GM12878 (cell line): Measurements from ENCODE around the gene NTM. TPM values are rescaled to one million over a fixed set of nuclear protein-coding genes. Genes with fewer than 3 reads are reported as not detected.
A peak's percentile ranks its signal among the peaks of the same experiment; 100 is the strongest.

Experiments used
- ATAC-seq: fragments of 200-7000 bp; cut with Tn5 transposase; 3 replicates; pipeline ENCODE4 v1.9.1; 2020; ENCODE audit warnings: mild to moderate bottlenecking, moderate library complexity
- BruUV-seq: library from RNA; stranded (reverse); fragments of 400-500 nt; replicated peaks from 2 replicates; lab custom pipeline; 2021; lab: Mats Ljungman, UMichigan
- CTCF ChIA-PET: fragments of 300-600 bp; sonication (Branson Sonifier 250); formaldehyde crosslinking; extraction: SDS; loops from one replicate; lab custom pipeline; 2021; ENCODE audit warnings: inconsistent platforms; lab: Yijun Ruan, JAX
- POLR2A ChIA-PET: fragments of 350-600 bp; formaldehyde crosslinking; extraction: SDS; loops from one replicate; lab custom pipeline; 2021; ENCODE audit warnings: inconsistent platforms; lab: Charles Lee
- RAD21 ChIA-PET: fragments of 300-600 bp; sonication (Branson Sonifier 250); formaldehyde crosslinking; loops from one replicate; lab custom pipeline; 2023; ENCODE audit warnings: antibody characterized with exemption; ENCODE audit not compliant: unreplicated experiment; lab: Charles Lee
- SMC1A ChIA-PET: fragments of 300-600 bp; sonication (Branson Sonifier 250); formaldehyde crosslinking; loops from one replicate; lab custom pipeline; 2023; ENCODE audit not compliant: unreplicated experiment, uncharacterized antibody; lab: Charles Lee
- DNase-seq: peaks from one replicate; pipeline ENCODE4 v3.0.0-alpha.2; 2011; ENCODE audit warnings: low read depth, low spot score
- FAIRE-seq: peaks from 3 replicates; lab custom pipeline; 2011; peaks lifted over from hg19 to GRCh38; lab: Jason Lieb, UNC
- H2AFZ ChIP-seq: 2 replicates; pipeline ENCODE4 v1.6.0; 2011; ENCODE audit warnings: low read depth, low read length, control low read depth; ENCODE audit not compliant: control insufficient read depth
- H3K27ac ChIP-seq: 2 replicates; pipeline ENCODE4 v1.5.1; 2011; ENCODE audit warnings: control low read depth; ENCODE audit not compliant: control insufficient read depth, insufficient read depth
- H3K27me3 ChIP-seq, 2 experiments: replicated peaks in 1 of 2; 2 replicates each; pipeline versions ENCODE4 v1.6.0 to v1.6.1; 2011; ENCODE audit warnings: low read length in 1 of 2; ENCODE audit not compliant: control insufficient read depth in 2 of 2, insufficient read depth in 2 of 2
- H3K36me3 ChIP-seq, 2 experiments: 2 replicates each; pipeline ENCODE4 v1.5.1; 2011; ENCODE audit warnings: low read length in 1 of 2; ENCODE audit not compliant: control insufficient read depth in 2 of 2, insufficient read depth in 2 of 2
- H3K4me1 ChIP-seq: 2 replicates; pipeline ENCODE4 v1.6.1; 2011; ENCODE audit warnings: mild to moderate bottlenecking, low read length, moderate library complexity, mixed read lengths; ENCODE audit not compliant: control insufficient read depth, insufficient read depth
- H3K4me2 ChIP-seq: 2 replicates; pipeline ENCODE4 v1.6.0; 2011; ENCODE audit warnings: control low read depth; ENCODE audit not compliant: control insufficient read depth, insufficient read depth
- H3K4me3 ChIP-seq: fragments of 200-600 bp; sonication (generic); 2 replicates; pipeline ENCODE4 v1.5.1; 2016
- H3K79me2 ChIP-seq: 2 replicates; pipeline ENCODE4 v1.6.0; 2011; ENCODE audit warnings: low read length; ENCODE audit not compliant: control insufficient read depth, insufficient read depth
- H3K9ac ChIP-seq: 2 replicates; pipeline ENCODE4 v1.8.0; 2011; ENCODE audit warnings: low read length, control low read depth, mixed read lengths; ENCODE audit not compliant: control insufficient read depth, insufficient read depth
- H3K9me3 ChIP-seq: replicated peaks from 3 replicates; pipeline ENCODE4 v1.5.1; 2011; ENCODE audit warnings: mild to moderate bottlenecking, low read length; ENCODE audit not compliant: control insufficient read depth, insufficient read depth
- H4K20me1 ChIP-seq: 2 replicates; pipeline ENCODE4 v1.6.0; 2011; ENCODE audit not compliant: control insufficient read depth, insufficient read depth
- DPF2 ChIP-seq: fragments of 450-650 bp; IDR thresholded peaks from 2 replicates; pipeline ENCODE4 v1.6.1; 2017; ENCODE audit warnings: mild to moderate bottlenecking
- HDAC6 ChIP-seq: fragments of 200-600 bp; sonication (generic); IDR thresholded peaks from one replicate; pipeline ENCODE4 v1.8.0; 2017; ENCODE audit warnings: antibody characterized with exemption; ENCODE audit not compliant: unreplicated experiment
- IRF4 ChIP-seq: IDR thresholded peaks from 2 replicates; pipeline ENCODE4 v1.6.1; 2011; ENCODE audit warnings: low read depth, low read length
- MAX ChIP-seq: IDR thresholded peaks from 2 replicates; pipeline ENCODE4 v1.6.1; 2012; ENCODE audit warnings: low read depth, low read length, improper control_type of control experiment
- RELB ChIP-seq: fragments of 450-650 bp; IDR thresholded peaks from 2 replicates; pipeline ENCODE4 v1.6.1; 2017; ENCODE audit warnings: low read depth, mild to moderate bottlenecking, moderate library complexity
- SPI1 ChIP-seq: IDR thresholded peaks from 2 replicates; pipeline ENCODE4 v1.6.1; 2011; ENCODE audit warnings: low read depth, mild to moderate bottlenecking, low read length, moderate library complexity, borderline replicate concordance; ENCODE audit not compliant: insufficient read depth
- SUZ12 ChIP-seq: fragments of 200-600 bp; sonication (generic); IDR thresholded peaks from one replicate; pipeline ENCODE4 v1.6.1; 2018; ENCODE audit warnings: antibody characterized with exemption, mild to moderate bottlenecking; ENCODE audit not compliant: unreplicated experiment
- TCF3 ChIP-seq: IDR thresholded peaks from 2 replicates; pipeline ENCODE4 v1.6.1; 2012; ENCODE audit warnings: low read depth, mild to moderate bottlenecking, low read length, borderline replicate concordance; ENCODE audit not compliant: insufficient read depth
- ZBTB4 ChIP-seq: fragments of 450-650 bp; formaldehyde crosslinking; IDR thresholded peaks from 2 replicates; pipeline ENCODE4 v1.4.0; 2022; ENCODE audit warnings: mild to moderate bottlenecking, moderate library complexity
- WGBS: methylation state at CpG from one replicate; pipeline ENCODE4 v1.1.6; 2016; ENCODE audit warnings: low lambda C conversion rate; ENCODE audit not compliant: insufficient replicate concordance, insufficient coverage; ENCODE audit errors: missing lambda C conversion rate; 5-methylcytosine and 5-hydroxymethylcytosine counted together
- in situ Hi-C: fragments of 300-500 bp; cut with MboI; formaldehyde crosslinking; loops from 9 replicates; pipeline ENCODE4 v1.14.3; 2018; ENCODE audit warnings: mixed read lengths
- intact Hi-C: fragments of 100-400 bp; cut with micrococcal nuclease; formaldehyde crosslinking; loops from one replicate; pipeline ENCODE4 v1.14.2; 2022; ENCODE audit not compliant: unreplicated experiment
- polyA plus RNA-seq, 11 experiments: library from polyadenylated mRNA; depleted of rRNA in 4 of 11; unstranded in 6 of 11; stranded (reverse) in 5 of 11; fragments of >200 nt; fragmentation: Nextera tagmentation in 4 of 11; fragmentation: Illumina TruSeq in 1 of 11; extraction: Ambion mirVana in 4 of 11; extraction: Trizol in 1 of 11; gene quantifications; 1 replicate in 1 of 11; 2 replicates in 10 of 11; pipeline versions ENCODE4 v1.2.1 to v1.2.3, GENCODE V29; 2011 to 2016; ENCODE audit warnings: inconsistent platforms in 2 of 11, missing spikeins in 2 of 11, low read depth in 1 of 11
- total RNA-seq, 4 experiments: library from RNA; depleted of rRNA in 3 of 4; stranded (reverse); fragments of >200 nt in 3 of 4; fragmentation: Illumina TruSeq in 1 of 4; extraction: Trizol in 1 of 4; gene quantifications; 2 replicates each; pipeline versions ENCODE4 v1.2.1 to v1.2.3, GENCODE V29; 2013 to 2021

Gene NTM
- total and polyA plus RNA-seq, 10 of the 15 experiments (the other 5 are each of a cell fraction or from before 2014, with no cell fraction given): not detected

- no peak overlapping the region for H2AFZ ChIP-seq
- WGBS: 0% methylated on average over 1 of the region's 1 CpG
- ChIA-PET SMC1A (interaction anchor here (0.5 to 0.8 kb wide), 2 partner anchors 10 to 1153 kb away, joined by 3 to 4 read pairs; no protein-coding TSS in a partner anchor), POLR2A (no interaction called here), CTCF (no interaction called here), RAD21 (no interaction called here)
- FAIRE-seq: no peak
- no peak overlapping the region for H3K4me2 ChIP-seq
- TF ChIP-seq SPI1: peak; percentile 95
- 0 out of 2 replicates have a peak, but pooled peaks have one; percentile 37 for TF ChIP-seq IRF4
- TF ChIP-seq DPF2: peak; percentile 60
- TF ChIP-seq MAX: no peak
- TF ChIP-seq RELB: peak; percentile 64; the same call in 1 of the 2 replicates
- no peak for TF ChIP-seq TCF3
- TF ChIP-seq HDAC6: no peak
- TF ChIP-seq ZBTB4 (CRISPR knock-in tag): no peak
- TF ChIP-seq SUZ12: no peak
- intact Hi-C loops (no loop called here), in situ Hi-C loops (no loop called here)
- H3K9me3 ChIP-seq: no peaks in the 10 kb centered on the region
- H4K20me1 ChIP-seq: no peaks in the 10 kb centered on the region
- H3K4me1 ChIP-seq: no peaks in the 10 kb centered on the region
- no TSS peak for BruUV-seq
- DNase-seq: peak; percentile 2
- H3K4me3 ChIP-seq: no peak overlapping the region
- H3K79me2 ChIP-seq: no peaks in the 10 kb centered on the region
- H3K9ac ChIP-seq: no peak overlapping the region
- H3K27me3 ChIP-seq: peaks cover 2% of the 10 kb centered on the region in 2 experiments; a peak in 2 of 4 replicates
- peak; percentile 98 for ATAC-seq
- no peak overlapping the region for H3K27ac ChIP-seq
- no peaks in the 10 kb centered on the region for H3K36me3 ChIP-seq
Measured at GRCh38 chr11:131378931-131379330, 8.5 kb downstream of the NTM start.
